Stimulated activated CD8-positive, alpha-beta memory T cell treated with anti-CD3 and anti-CD28 coated beads, Interleukin-7, amount 100 ng/mL, for 24 hours (primary cell): ENCODE measurements around the gene CERS6.

ENCODE experiments used
- DNase-seq: peaks from one replicate; pipeline ENCODE4 v3.0.0-alpha.2; 2020; ENCODE audit warnings: low read depth

Gene CERS6

DNA sequence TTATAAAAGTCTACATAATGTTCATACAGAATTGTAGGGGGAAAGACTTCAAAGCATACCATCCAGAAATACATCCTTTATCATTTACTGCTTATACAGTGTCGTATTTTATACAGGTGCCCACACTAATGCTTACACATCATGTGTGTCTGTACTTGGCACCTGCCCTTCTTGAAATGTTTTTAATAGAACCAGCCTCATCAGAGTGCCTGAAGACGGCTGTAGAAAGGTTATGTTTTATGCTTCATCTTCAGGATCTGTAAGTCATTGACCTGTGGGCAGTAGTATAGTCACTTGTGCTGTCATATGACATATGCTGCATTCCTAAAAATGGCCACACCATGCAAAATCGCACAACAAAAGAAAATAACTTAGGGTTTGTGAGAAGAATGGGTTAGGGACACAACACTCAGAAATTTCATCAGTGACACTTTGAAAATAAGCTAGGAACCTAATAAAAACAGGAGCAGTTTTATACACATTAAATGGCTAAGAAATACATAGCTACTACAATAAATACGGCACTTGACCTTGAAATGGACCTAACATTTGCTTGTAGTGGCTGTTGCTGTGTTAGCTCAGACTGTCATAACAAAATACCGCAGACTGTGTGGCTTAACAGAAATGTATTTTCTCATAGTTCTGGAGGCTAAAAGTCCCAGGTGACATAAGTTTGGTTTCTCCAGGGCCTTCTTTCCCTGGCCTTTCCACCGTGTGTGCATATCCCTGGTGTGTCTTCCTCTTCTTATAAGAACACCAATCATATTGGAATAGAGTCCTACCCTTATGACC, 112.6 kb downstream of the CERS6 start:
- DNase-seq = no peak

DNA sequence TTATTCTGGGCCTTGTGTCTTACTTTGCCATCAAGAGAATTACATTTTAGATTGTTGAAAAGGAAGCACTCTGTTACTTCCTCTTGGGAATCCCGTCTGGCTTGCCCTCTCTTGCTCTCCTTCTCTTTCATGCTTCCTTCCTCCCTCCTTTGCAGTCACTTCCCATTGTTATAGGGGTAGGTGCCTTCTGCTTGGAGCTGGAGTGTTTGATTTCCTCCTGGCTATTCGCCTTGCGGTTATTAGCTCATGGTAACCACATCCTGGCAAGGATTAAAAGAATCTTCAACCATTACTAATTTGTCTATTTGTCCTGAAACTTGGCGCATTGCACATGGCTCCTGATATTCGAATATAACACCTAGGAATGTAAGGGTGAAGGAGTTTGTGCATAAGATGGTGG, 115.0 kb downstream of the CERS6 start:
- no peak for DNase-seq

DNA sequence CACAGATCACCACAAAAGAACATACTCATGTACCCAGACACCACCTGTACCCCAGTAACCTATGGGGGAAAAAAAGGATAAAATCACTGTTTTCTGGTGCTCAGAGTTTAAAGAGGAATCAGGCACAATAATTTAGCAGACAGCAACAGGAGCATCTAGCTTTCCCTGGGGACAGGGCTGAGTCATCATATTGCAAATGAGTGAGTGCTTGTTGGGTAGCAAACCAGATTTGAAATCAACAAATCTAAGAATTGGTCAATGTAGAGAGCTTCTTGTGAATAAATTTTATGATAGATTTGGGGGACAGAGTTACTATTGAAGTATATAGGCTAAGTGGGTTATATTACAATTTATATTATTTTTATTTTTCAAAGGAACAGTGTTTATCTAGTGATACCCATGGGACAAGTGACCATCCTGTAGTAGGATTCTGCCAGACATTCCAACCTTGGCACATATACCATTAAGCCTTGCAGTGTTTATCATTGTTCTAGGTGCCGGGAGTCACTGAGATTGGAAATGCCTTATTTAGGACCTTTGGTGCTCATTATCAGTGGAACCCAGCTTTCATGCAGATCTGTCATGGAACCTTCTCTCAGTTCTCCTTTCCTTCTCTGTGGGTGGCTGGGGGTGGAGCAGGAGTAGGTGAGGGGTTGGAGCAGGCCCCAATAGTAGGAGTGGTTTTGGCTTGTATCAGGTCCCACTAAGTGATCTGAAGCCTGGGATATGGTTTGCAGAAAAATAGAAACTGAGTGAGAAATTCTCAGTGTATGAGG, 117.2 kb downstream of the CERS6 start:
- no peak for DNase-seq

DNA sequence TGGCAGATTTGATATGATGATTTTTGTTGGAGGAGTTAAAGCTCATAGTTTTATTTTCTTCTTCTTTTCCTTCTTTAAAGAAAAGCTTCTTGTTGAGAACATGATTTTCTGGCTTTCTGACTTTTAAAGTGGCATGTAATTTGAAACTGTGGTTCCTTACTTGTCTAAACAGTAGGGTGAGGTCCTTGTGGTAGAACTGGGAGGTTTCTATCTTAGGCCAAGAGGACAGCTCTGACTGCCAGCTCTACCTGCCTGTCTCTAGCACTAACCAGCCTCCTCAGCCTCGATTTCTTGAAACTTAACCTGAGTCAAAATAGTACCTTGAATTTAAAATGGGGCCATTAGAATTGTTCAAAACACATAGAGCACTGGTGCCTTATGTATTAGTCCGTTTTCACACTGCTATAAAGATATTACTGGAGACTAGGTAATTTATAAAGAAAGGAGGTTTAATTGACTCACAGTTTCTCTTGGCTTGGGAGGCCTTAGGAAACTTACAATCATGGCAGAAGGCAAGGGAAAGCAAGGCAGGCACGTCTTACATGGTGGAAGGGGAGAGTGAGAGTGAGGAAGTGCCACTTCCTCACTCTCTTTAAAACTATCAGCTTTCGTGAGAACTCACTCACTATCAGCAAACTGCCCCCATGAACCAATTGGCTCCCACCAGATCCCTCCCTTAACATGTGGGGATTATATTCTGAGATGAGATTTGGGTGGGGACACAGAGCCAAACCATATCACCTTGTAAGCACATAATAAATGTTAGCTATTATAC, 119.0 kb downstream of the CERS6 start:
- no peak for DNase-seq

DNA sequence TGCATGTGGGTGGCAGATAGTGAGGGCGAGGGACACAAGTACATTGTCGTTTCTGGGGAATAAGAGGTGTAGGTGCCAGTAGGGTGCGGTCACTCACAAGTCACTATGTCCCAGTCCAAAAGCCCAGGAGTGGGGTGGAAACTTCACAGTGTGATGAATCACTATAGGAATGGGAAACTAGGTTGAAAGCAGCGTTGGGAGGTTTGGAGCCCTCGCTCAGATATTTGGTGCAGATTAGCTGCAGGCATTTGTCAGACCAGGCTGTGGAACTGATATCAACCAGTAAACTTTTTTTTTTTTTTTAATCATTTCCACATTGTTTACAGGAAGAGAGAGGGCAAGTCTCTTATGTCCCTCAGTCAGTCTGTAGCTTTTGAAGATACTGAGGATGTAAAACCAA, 121.8 kb downstream of the CERS6 start:
- DNase-seq = no peak

DNA sequence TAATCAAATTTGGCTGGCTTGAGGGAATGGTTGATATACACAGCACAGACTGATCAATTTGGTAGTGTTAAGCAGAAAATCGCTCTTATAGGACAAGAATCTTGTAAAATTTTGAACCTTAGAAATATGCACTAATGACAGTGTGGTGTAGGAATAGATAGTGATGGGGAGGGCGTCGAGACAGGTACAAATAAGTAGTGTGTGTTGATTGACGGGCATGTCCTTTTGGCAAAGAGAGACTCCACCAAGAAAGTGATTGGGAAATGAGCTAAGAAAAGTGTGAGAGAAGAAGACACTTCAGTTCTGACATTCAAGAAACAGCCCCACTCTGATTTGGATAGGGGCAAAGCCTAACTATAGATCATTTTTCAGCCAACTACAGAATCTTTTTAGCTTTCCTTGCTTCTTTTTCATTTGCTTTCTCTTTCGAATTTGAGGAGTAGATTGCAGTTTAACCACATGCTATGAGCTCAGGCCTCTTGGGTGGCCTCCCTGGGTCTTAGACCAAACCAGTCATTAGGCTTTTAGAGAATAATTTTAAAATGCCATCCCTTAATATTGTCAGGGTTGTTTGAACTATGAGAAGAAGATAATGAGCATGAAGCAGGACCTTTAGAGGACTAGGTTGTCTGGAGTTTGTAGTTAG, 127.1 kb downstream of the CERS6 start:
- no peak for DNase-seq

DNA sequence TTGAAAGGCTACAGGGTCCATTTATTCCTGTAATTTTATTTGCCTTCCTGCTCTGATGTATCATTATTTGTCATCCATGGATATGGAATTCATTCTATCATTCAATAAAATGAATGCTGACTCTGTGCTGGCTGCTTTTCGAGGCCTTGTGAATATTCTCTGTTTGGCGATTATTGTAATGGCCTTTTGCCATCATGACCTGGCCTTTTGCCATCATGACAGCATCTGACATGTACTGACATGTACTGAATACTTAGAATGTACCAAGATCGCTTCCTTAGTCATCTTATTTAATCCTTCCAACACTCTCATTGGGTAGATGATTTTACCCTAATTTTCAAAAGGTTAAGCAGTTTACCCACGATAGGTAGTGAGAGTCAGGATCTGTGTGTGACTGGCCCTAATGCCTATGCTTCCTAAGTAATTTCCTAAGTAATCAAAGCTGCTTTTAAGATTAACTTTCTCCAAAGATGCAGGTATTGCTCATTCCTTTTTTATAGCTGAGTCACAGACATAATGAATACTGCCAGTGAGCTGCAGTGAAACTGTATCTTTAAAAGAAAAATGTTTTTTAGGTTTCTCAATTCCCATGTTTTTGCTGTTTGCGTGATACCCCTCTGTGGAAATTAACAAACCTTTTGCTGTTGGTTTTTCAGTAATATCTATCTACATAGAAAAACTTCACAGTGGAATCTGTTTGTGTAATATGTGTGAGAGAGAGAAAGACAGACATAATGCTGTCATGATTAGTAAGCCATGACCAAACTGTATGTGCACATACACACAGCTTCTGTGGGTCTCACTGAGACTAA, 127.8 kb downstream of the CERS6 start:
- no peak for DNase-seq

DNA sequence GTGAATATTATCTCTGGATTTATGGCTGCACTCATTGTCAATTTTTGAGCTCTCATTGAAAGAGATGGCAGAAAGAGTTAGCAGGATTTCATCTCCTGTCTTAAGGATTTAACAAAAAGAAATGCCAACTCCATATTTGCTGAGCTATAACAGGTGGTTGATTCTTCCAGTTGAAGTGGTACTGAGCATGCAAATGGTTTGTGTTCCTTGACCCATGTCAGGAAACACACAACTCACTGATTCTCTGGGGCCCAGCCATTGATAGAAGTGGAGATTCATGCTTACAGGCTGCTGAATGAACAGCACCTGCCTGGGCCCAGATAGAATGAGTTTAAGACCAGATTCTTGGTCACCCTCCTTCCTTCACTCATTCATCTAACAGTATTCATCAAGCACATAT, 128.8 kb downstream of the CERS6 start:
- DNase-seq = no peak

DNA sequence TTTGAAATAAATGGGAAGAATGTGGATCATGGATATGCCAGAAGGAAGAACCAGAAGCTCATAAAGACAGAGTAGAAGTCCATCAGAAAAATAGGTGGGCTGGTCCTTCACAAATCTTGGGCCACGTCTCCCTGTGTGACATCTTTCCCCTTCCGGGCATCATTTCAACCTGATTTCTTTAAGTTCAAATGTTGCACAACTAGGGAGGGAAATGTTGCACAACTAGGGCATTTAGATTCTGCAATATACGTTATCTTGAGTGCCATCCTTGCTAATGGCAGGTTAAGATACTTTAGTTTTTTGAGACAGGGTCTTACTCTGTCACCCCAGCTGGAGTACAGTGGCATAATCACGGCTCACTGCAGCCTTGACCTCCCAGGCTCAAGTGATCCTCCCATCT, 129.6 kb downstream of the CERS6 start:
- DNase-seq = no peak

DNA sequence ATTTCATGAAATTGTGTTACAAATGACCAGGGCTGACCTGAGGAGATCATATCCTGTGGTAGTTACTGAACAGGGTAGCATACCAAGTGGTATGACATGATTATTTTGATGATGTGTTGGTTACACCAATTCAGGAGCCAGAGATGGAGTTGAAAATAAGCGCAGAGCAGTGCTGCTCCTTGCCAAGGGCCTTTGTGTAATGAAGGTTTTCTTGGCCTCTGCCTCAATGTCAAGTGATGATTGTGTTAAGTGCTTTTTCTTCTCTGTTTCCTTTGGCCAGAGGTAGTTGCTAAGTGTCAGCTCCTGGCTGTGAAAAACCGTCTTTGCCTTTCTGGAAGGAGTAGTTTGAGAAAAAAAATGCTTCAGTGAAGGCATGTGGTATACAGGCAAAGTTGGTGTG, 131.2 kb downstream of the CERS6 start:
- no peak for DNase-seq

DNA sequence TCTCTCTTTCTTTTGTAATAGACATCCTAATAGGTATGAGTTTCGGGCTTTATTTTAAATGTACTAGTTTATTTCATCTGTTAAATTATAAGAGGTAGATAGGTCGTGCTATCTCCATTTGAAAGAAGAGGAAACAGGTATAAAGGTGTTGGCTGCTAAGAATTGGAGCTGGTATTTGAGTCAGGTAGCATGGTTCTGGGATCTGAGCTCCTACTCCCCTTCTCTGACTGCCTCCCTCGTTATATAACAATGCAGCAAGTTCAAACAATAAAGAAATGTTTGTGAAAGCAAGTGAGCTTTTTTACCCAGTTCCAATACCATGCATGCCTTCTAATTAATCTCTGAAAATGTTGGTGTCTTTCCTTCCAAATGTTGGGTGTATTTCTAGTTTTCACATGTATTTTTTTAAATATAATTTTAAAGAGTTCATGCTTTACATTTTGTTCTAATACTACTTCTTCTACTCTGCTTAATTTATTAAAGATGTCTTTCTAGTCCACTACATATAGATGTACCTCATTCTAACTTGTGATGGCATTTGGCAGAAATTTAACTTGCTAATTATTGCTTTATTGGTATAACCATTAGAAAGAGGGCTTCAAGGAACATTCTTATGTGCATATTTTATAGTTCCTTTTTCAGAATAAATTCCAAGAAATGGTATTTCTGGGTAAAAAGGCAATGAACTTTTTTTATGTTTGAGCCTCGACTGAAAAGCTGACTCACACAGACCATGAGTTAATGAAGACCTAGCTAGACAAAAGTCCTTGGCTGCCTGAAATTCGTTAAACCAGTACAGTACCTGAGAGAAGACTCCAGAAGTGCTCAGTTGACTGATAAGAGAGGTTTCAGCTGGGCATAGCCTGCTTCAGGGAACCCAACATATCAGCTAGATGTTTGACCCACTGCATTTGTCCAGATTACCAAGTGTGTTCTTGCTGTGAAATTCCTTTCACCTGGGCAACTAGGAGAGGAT, 133.5 kb downstream of the CERS6 start:
- no peak for DNase-seq

DNA sequence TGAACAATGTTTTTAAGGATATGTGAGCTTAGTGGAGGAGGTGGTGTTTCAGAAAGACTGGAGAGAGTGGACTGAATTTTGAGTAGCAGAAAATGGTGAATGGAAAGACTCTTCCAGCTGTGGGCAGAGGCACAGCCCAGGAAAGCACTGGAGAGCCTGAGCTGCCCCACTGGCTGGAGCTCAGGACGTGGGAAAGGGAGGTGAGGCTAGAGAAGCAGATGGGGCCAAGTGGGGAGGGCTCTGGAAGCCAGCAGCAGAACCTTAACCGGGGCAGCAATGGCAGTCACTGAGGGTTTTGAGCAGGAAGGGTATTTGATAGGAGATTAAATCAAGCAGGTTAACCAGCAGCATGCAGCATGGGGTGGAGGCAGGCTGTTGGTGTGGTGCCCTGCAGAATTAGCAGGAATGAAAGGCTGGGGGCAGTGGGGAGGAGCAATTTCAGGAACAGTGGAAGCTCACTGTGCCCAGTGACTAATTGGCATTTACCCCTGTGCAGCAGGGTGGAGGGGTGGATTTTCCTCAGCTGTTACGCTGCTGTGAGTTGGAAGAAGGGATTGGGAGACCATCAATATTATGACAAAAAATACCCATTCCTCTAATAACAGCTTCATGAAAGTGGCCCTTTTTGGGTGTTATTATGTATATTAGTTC, 136.2 kb downstream of the CERS6 start:
- DNase-seq = no peak

DNA sequence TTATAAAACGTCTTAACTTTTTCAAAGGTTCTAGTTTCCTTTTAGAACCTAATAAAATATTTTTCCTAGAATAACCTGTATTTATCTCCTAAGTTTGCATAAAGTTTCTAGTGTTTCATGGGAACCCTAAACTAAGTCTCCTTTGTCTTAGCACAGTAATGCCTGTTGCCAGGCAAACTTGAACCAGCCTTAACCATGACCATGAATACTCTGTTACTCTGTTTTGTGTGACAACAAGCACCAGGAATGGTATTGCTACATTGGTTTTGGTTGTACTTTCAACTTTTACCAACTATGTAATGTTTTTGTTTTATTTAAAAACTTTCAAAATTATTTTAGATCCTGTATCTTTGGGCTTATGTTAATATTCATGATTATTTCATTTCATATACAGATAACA, 137.6 kb downstream of the CERS6 start:
- no peak for DNase-seq

DNA sequence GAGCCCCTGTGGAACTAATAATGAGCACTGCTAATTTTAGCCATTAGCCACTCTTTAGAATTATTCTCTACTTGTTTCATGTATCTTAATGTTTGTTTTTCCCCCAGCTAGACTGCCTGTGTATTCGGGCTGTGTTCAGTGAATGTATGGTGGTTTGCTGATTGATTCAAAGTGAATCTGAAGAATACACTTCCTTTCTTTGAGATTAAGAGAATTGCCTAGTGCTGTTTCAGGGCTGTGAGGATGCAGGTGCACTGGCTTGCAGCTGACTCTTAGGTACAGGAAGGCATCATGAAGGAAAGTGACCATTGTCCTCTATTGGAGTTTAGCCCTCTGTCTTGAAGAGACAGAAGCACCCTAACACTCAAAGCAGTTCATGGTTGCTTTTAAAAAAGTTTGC, 138.7 kb downstream of the CERS6 start:
- DNase-seq = no peak

DNA sequence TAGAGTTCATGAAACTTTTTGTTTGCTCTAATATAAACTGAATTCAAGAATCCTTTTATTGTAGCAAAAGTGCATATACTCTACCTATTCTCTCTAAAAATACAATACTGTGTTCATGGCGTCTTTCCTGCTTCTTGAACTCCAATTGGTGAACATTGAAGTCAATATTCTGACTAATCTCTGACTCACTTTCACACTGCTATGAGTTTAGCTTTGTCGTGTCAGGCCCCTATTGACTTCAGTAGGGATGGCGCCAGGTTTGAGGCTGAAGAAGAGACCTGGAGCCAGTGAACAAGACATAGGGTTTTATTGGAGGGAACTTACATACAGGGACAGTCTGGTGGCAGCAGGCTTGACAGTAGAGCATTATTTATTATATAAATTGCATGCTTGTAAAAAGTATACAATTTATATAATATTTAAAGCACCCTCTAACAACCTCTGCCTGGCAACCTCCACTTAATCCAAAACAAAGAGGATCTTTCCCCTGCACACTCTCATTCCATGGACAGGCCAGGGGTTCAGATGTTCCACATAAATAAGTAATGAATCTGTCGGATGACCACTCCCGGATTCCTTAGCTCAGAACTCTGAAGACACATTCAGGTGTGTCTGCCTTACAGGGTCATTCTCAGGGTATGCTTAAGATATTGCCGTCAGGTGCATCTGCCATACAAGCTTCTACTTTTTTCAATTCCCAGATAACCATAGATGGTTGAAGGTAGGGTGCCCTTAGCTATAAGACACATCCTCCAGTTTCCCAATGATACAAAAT, 141.0 kb downstream of the CERS6 start:
- no peak for DNase-seq

DNA sequence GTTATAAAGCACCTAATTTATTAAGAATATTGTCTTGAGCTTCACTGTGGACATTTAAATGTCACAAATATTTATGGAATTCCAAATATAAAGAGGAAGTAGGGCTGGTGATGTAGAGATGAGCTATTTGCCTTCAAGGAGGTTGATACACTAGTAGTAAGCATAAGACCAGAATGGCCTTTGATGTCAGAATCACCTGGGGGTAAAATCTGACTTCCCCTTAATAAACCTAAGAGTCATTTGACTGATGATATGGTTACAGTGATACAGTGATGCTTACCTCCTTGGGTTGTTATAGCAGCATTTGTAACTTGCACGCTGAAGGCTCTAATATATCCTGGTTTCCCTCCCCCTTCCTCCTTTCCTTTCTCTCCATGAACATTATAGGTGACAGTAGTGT, 143.7 kb downstream of the CERS6 start:
- DNase-seq = no peak

DNA sequence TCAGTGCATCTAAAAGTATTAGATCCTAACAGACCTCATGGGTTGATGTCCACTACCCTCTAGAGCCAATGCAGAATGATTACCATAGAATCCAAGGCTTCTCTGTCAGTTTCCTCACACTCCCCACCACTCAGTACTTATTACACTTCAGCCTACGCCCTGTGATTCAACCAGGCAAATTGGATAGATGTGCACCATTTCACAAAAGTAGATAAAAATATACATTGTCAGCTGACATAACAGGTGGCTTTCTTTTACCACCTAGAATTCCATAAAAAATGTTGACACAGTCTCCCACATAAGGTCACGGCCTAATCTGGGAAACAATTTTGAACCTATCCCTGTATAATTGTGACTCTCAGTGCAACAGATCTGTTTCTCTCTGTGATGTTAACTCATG, 144.9 kb downstream of the CERS6 start:
- no peak for DNase-seq

DNA sequence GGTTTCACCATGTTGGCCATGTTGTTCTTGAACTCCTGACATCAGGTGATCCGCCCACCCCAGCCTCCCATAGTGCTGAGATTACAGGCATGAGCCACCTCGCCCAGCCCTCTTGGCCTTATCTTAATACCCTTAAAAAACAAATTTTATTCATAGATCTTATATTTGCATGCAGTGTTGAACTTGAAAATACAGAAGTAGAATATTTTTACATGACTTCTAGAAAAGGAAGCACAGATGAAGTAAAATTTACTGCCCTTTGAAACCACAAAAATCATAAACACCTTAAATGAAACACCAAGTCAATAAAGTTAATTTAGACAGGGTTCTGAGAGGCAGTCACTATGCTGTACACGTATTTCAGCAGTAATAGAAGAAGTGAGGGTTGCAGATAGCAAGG, 145.7 kb downstream of the CERS6 start:
- no peak for DNase-seq

DNA sequence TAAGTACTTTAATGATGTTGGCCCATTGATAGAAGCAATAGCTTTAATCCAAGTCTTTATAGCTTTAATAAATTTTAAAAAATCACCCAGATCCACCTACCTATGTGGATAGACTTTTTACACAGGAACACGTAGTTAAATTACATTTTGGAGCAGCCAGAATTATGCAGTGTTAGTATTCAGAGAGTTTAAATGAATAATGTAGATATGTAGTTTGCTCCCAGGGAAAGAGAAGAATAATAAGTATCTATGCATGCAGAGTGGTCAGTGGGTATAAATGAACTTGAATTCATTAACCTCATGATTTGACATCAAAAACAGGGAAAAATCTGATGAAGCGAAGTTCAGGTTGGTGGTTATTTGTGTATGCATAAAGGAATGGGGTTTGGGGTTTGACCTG, 146.3 kb downstream of the CERS6 start:
- DNase-seq = no peak
